Right cardiac atrium (tissue), 5 donors: ENCODE data around the gene FAM107B. TPM values are rescaled to one million over a fixed set of nuclear protein-coding genes. Genes with fewer than 3 reads are reported as not detected.
"Not testable (repeated sequence)": the region's sequence is repeated elsewhere in the genome, so short reads cannot be mapped to it uniquely, and the experiment has no call there.

Source experiments
- ATAC-seq, 2 donors: fragments of 200-7000 bp; cut with Tn5 transposase; one replicate each; pipeline versions ENCODE4 v1.8.0 to v1.9.1; 2020; ENCODE audit warnings: moderate library complexity in 2 of 2, mild to moderate bottlenecking in 1 of 2
- DNase-seq, 3 donors: peaks; one replicate each; pipeline ENCODE4 v3.0.0-alpha.2; 2020
- H3K27ac ChIP-seq: one replicate; pipeline ENCODE4 v1.5.1; 2013; ENCODE audit warnings: mild to moderate bottlenecking, low read length, control low read depth, moderate library complexity
- H3K27me3 ChIP-seq: one replicate; pipeline ENCODE4 v1.6.1; 2013; ENCODE audit not compliant: control insufficient read depth, insufficient read depth
- H3K4me1 ChIP-seq: one replicate; pipeline ENCODE4 v1.6.1; 2013; ENCODE audit warnings: low read length; ENCODE audit not compliant: control insufficient read depth, insufficient read depth
- H3K4me3 ChIP-seq: one replicate; pipeline ENCODE4 v1.5.1; 2013; ENCODE audit warnings: low read length, control low read depth
- H3K9me3 ChIP-seq: one replicate; pipeline ENCODE4 v1.6.1; 2013; ENCODE audit warnings: low read length; ENCODE audit not compliant: control insufficient read depth
- WGBS: extraction: QIAGEN DNeasy Blood & Tissue Kit; methylation state at CpG from one replicate; pipeline ENCODE4 v1.1.7; 2013; 5-methylcytosine and 5-hydroxymethylcytosine counted together
- intact Hi-C, 4 donors: fragments of 100-400 bp; cut with DNase I; formaldehyde crosslinking; loops; one replicate each; pipeline versions ENCODE4 v1.11.0 to v1.14.0; 2022 to 2023
- polyA plus RNA-seq: library from polyadenylated mRNA; stranded (reverse); fragments of 200-250 nt; gene quantifications from one replicate; pipeline ENCODE4 v1.2.3, GENCODE V29; 2013
- total RNA-seq, 4 donors: library from RNA; stranded (reverse); fragmentation: NEBNext Ultra II Directional; extraction: Animal tissue kit (Norgen Biotek cat#: 25700); gene quantifications; one replicate each; pipeline ENCODE4 v1.2.1, GENCODE V29; 2021
- donor health status: healthy with polysubstance abuse.
- donor health status: DM: no; HTN: yes; CAD: no.
- donor health status: DM: no; HTN: no; CAD: no.
- donor health status: DM: no; HTN: yes; CAD: no; lungs with severe emphysema.
- donor health status: DM: yes; HTN: yes; CAD: no.

FAM107B gene
- total and polyA plus RNA-seq, 5 donors: 4.3 to 18.7 (median 8.0) TPM

- 32% methylated on average over 4 of the region's 4 CpGs for WGBS
- Histone ChIP-seq H3K27ac (no peak overlapping the region), H3K4me1 (peaks cover 2% of the 10 kb centered on the region), H3K9me3 (no peaks in the 10 kb centered on the region), H3K4me3 (no peak overlapping the region), H3K27me3 (no peaks in the 10 kb centered on the region)
- peak; percentile 83 to 91 for ATAC-seq
- intact Hi-C loops: no loop called here
- DNase-seq: peak; percentile 42 to 82 (median 74)
These were observed 38.1 kb downstream of the FAM107B start for GRCh38 chr10:14736600-14737081.

GRCh38 chr10:14736043-14736442 lies 38.7 kb downstream of the FAM107B start:
- H3K27ac ChIP-seq: no peak overlapping the region
- H3K4me3 ChIP-seq: no peak overlapping the region
- intact Hi-C loops: no loop called here
- ATAC-seq: no peak
- H3K4me1 ChIP-seq: peaks cover 2% of the 10 kb centered on the region
- DNase-seq: no peak
- H3K27me3 ChIP-seq: no peaks in the 10 kb centered on the region
- no peaks in the 10 kb centered on the region for H3K9me3 ChIP-seq
- 87% methylated on average over 2 of the region's 2 CpGs for WGBS

GRCh38 chr10:14731875-14732512 lies 42.7 kb downstream of the FAM107B start:
- Histone ChIP-seq H3K9me3 (no peaks in the 10 kb centered on the region), H3K4me3 (no peak overlapping the region), H3K4me1 (no peaks in the 10 kb centered on the region), H3K27me3 (no peaks in the 10 kb centered on the region), H3K27ac (no peak overlapping the region)
- ATAC-seq (no peak), DNase-seq (no peak)
- WGBS: 86% methylated on average over 14 of the region's 14 CpGs
- intact Hi-C loops: no loop called here

GRCh38 chr10:14728346-14728745 lies 46.4 kb downstream of the FAM107B start:
- Histone ChIP-seq H3K9me3 (no peaks in the 10 kb centered on the region), H3K4me3 (no peak overlapping the region), H3K4me1 (no peaks in the 10 kb centered on the region), H3K27ac (no peak overlapping the region), H3K27me3 (no peaks in the 10 kb centered on the region)
- DNase-seq: no peak
- intact Hi-C loops: no loop called here
- 62% methylated on average over 3 of the region's 3 CpGs for WGBS
- ATAC-seq: no peak

- Histone ChIP-seq H3K9me3 (no peaks in the 10 kb centered on the region), H3K27ac (no peak overlapping the region), H3K4me3 (no peak overlapping the region), H3K4me1 (no peaks in the 10 kb centered on the region), H3K27me3 (no peaks in the 10 kb centered on the region)
- intact Hi-C loops: no loop called here
- no peak for DNase-seq
- WGBS: 55% methylated on average over 1 of the region's 1 CpG
- ATAC-seq: no peak
These were observed 46.8 kb downstream of the FAM107B start for GRCh38 chr10:14727924-14728323.

GRCh38 chr10:14727465-14727864 lies 47.2 kb downstream of the FAM107B start:
- ATAC-seq: no peak
- 54% methylated on average over 1 of the region's 1 CpG for WGBS
- H3K27me3 ChIP-seq: no peaks in the 10 kb centered on the region
- H3K4me3 ChIP-seq: no peak overlapping the region
- no peak overlapping the region for H3K27ac ChIP-seq
- intact Hi-C loops: no loop called here
- DNase-seq: no peak
- H3K9me3 ChIP-seq: no peaks in the 10 kb centered on the region
- no peaks in the 10 kb centered on the region for H3K4me1 ChIP-seq

GRCh38 chr10:14724931-14725330 lies 49.8 kb downstream of the FAM107B start:
- Histone ChIP-seq H3K27me3 (no peaks in the 10 kb centered on the region), H3K9me3 (no peaks in the 10 kb centered on the region), H3K4me1 (no peaks in the 10 kb centered on the region), H3K27ac (no peak overlapping the region), H3K4me3 (no peak overlapping the region)
- intact Hi-C loops: no loop called here
- ATAC-seq (no peak), DNase-seq (no peak)
- 84% methylated on average over 2 of the region's 2 CpGs for WGBS

- Histone ChIP-seq H3K4me1 (no peaks in the 10 kb centered on the region), H3K27me3 (no peaks in the 10 kb centered on the region), H3K9me3 (no peaks in the 10 kb centered on the region), H3K27ac (no peak overlapping the region), H3K4me3 (no peak overlapping the region)
- DNase-seq: no peak
- WGBS: 74% methylated on average over 5 of the region's 5 CpGs
- intact Hi-C loops: no loop called here
- no peak for ATAC-seq
These were observed 51.5 kb downstream of the FAM107B start for GRCh38 chr10:14723052-14723689.

- intact Hi-C loops: no loop called here
- WGBS: 65% methylated on average over 5 of the region's 5 CpGs
- H3K27ac ChIP-seq: no peak overlapping the region
- no peak overlapping the region for H3K4me3 ChIP-seq
- H3K27me3 ChIP-seq: no peaks in the 10 kb centered on the region
- no peaks in the 10 kb centered on the region for H3K4me1 ChIP-seq
- no peak for ATAC-seq
- no peaks in the 10 kb centered on the region for H3K9me3 ChIP-seq
- no peak for DNase-seq
These were observed 57.1 kb downstream of the FAM107B start for GRCh38 chr10:14717552-14717951.

- Histone ChIP-seq H3K9me3 (no peaks in the 10 kb centered on the region), H3K4me3 (no peak overlapping the region), H3K27me3 (no peaks in the 10 kb centered on the region), H3K27ac (no peak overlapping the region), H3K4me1 (no peaks in the 10 kb centered on the region)
- intact Hi-C loops: no loop called here
- 64% methylated on average over 5 of the region's 5 CpGs for WGBS
- DNase-seq (no peak), ATAC-seq (no peak)
These were observed 61.7 kb downstream of the FAM107B start for GRCh38 chr10:14712991-14713424.

GRCh38 chr10:14709344-14709743 lies 65.4 kb downstream of the FAM107B start:
- H3K4me1 ChIP-seq, intact Hi-C loops, ATAC-seq, H3K27me3 ChIP-seq, H3K9me3 ChIP-seq, H3K4me3 ChIP-seq, H3K27ac ChIP-seq, DNase-seq: not testable (repeated sequence)
- 86% methylated on average over 3 of the region's 3 CpGs for WGBS
